Amniotic stem cell (primary cell): ENCODE data around the gene TSR3.

Experiments used
- DNase-seq: peaks from one replicate; lab custom pipeline; 2025; lab: John Stamatoyannopoulos, UW

The TSR3 gene

GRCh38 chr16:1377406-1378010 is 25.8 kb upstream of the TSR3 start:
- no peak for DNase-seq

- no peak for DNase-seq
Observed at GRCh38 chr16:1375741-1376410, 24.2 kb upstream of the TSR3 start.

- no peak for DNase-seq
Observed at GRCh38 chr16:1375298-1375640, 23.6 kb upstream of the TSR3 start.

- DNase-seq = no peak
Observed at GRCh38 chr16:1374418-1375297, 23.0 kb upstream of the TSR3 start.

GRCh38 chr16:1372292-1372950 is 20.7 kb upstream of the TSR3 start:
- DNase-seq = no peak

GRCh38 chr16:1371054-1371978 is 19.6 kb upstream of the TSR3 start:
- DNase-seq = no peak

- DNase-seq = no peak
Observed at GRCh38 chr16:1367486-1368174, 16.0 kb upstream of the TSR3 start.

- DNase-seq = no peak
Observed at GRCh38 chr16:1366712-1367299, 15.1 kb upstream of the TSR3 start.

- DNase-seq = no peak
Observed at GRCh38 chr16:1366060-1366711, 14.5 kb upstream of the TSR3 start.

- no peak for DNase-seq
Observed at GRCh38 chr16:1364510-1364909, 12.8 kb upstream of the TSR3 start.

- DNase-seq = no peak
Observed at GRCh38 chr16:1363501-1364041, 11.9 kb upstream of the TSR3 start.

GRCh38 chr16:1362807-1363206 is 11.1 kb upstream of the TSR3 start:
- DNase-seq = no peak

- no peak for DNase-seq
Observed at GRCh38 chr16:1361685-1362360, 10.1 kb upstream of the TSR3 start.

GRCh38 chr16:1357906-1358566 is 6.4 kb upstream of the TSR3 start:
- no peak for DNase-seq

GRCh38 chr16:1356061-1356900 is 4.6 kb upstream of the TSR3 start:
- no peak for DNase-seq

GRCh38 chr16:1355591-1355990 is 3.9 kb upstream of the TSR3 start:
- DNase-seq = no peak

GRCh38 chr16:1354815-1355540 is 3.3 kb upstream of the TSR3 start:
- no peak for DNase-seq
